Measurements from ENCODE around the gene BNIPL.

- TF ChIP-seq CTCF (IDR thresholded peaks at IDR 0.05; ENCODE audit: insufficient read depth, low read length) (peak; percentile 27), GABPA (IDR thresholded peaks at IDR 0.05; ENCODE audit: low read depth) (no peak), POLR2AphosphoS5 (IDR thresholded peaks at IDR 0.05; ENCODE audit: low read depth) (no peak)
Observed at GRCh38 chr1:150995896-150996295, 40.5 kb upstream of the BNIPL start.

Data from HL-60 (cell line).